Measurements from ENCODE around the gene MYH9. TPM values are rescaled to one million over a fixed set of nuclear protein-coding genes. Genes with fewer than 3 reads are reported as not detected.

The MYH9 gene
- total and polyA plus RNA-seq, 2 experiments from 2014 or later = 58.4 to 233 TPM

DNA sequence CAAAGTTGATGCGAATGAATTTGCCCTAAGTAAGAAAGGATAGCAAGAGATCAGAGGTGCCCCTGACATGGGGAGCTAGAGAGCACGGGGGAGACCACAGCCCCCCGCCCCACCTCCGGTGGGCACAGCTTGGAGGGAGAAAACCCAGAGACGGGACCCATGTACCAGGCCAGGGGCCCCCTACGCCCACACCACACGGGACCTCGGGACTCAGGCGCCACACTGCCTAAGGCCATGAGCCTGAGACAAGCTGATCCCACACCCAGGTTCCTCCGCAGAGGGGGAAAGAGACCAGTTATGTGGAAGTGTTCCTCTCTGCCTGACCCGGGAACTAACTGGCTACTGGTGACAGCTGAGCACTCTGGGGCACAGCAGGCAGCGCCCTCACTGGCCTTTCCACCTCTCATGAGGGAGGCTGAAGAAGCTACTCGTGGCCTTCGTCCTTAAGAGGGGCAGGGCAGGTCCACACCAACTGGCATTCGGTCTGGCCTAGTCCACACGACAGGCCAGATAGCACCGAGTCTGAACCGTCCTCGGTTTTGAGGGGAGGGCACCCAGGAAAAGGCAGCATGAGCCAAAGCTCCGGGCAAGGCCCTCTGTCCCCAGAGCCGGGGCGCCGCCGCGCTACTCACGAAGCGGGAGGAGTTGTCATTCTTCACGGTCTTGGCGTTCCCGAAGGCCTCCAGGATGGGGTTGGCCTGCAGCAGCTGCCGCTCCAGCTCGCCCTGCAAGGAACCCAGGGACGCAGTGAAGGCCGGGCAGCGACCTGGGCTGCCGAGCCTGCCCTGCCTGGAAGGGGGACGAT, 65.8 kb downstream of the MYH9 start (continued):
- TF ChIP-seq, protein P1, sequence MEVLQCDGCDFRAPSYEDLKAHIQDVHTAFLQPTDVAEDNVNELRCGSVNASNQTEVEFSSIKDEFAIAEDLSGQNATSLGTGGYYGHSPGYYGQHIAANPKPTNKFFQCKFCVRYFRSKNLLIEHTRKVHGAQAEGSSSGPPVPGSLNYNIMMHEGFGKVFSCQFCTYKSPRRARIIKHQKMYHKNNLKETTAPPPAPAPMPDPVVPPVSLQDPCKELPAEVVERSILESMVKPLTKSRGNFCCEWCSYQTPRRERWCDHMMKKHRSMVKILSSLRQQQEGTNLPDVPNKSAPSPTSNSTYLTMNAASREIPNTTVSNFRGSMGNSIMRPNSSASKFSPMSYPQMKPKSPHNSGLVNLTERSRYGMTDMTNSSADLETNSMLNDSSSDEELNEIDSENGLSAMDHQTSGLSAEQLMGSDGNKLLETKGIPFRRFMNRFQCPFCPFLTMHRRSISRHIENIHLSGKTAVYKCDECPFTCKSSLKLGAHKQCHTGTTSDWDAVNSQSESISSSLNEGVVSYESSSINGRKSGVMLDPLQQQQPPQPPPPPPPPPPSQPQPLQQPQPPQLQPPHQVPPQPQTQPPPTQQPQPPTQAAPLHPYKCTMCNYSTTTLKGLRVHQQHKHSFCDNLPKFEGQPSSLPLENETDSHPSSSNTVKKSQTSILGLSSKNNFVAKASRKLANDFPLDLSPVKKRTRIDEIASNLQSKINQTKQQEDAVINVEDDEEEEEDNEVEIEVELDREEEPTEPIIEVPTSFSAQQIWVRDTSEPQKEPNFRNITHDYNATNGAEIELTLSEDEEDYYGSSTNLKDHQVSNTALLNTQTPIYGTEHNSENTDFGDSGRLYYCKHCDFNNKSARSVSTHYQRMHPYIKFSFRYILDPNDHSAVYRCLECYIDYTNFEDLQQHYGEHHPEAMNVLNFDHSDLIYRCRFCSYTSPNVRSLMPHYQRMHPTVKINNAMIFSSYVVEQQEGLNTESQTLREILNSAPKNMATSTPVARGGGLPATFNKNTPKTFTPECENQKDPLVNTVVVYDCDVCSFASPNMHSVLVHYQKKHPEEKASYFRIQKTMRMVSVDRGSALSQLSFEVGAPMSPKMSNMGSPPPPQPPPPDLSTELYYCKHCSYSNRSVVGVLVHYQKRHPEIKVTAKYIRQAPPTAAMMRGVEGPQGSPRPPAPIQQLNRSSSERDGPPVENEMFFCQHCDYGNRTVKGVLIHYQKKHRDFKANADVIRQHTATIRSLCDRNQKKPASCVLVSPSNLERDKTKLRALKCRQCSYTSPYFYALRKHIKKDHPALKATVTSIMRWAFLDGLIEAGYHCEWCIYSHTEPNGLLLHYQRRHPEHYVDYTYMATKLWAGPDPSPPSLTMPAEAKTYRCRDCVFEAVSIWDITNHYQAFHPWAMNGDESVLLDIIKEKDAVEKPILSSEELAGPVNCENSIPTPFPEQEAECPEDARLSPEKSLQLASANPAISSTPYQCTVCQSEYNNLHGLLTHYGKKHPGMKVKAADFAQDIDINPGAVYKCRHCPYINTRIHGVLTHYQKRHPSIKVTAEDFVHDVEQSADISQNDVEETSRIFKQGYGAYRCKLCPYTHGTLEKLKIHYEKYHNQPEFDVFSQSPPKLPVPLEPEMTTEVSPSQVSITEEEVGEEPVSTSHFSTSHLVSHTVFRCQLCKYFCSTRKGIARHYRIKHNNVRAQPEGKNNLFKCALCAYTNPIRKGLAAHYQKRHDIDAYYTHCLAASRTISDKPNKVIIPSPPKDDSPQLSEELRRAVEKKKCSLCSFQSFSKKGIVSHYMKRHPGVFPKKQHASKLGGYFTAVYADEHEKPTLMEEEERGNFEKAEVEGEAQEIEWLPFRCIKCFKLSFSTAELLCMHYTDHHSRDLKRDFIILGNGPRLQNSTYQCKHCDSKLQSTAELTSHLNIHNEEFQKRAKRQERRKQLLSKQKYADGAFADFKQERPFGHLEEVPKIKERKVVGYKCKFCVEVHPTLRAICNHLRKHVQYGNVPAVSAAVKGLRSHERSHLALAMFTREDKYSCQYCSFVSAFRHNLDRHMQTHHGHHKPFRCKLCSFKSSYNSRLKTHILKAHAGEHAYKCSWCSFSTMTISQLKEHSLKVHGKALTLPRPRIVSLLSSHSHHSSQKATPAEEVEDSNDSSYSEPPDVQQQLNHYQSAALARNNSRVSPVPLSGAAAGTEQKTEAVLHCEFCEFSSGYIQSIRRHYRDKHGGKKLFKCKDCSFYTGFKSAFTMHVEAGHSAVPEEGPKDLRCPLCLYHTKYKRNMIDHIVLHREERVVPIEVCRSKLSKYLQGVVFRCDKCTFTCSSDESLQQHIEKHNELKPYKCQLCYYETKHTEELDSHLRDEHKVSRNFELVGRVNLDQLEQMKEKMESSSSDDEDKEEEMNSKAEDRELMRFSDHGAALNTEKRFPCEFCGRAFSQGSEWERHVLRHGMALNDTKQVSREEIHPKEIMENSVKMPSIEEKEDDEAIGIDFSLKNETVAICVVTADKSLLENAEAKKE (CRISPR knock-in tag; IDR thresholded peaks at IDR 0.05) = no peak
- TF ChIP-seq, protein P2, sequence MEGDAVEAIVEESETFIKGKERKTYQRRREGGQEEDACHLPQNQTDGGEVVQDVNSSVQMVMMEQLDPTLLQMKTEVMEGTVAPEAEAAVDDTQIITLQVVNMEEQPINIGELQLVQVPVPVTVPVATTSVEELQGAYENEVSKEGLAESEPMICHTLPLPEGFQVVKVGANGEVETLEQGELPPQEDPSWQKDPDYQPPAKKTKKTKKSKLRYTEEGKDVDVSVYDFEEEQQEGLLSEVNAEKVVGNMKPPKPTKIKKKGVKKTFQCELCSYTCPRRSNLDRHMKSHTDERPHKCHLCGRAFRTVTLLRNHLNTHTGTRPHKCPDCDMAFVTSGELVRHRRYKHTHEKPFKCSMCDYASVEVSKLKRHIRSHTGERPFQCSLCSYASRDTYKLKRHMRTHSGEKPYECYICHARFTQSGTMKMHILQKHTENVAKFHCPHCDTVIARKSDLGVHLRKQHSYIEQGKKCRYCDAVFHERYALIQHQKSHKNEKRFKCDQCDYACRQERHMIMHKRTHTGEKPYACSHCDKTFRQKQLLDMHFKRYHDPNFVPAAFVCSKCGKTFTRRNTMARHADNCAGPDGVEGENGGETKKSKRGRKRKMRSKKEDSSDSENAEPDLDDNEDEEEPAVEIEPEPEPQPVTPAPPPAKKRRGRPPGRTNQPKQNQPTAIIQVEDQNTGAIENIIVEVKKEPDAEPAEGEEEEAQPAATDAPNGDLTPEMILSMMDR (conservative IDR thresholded peaks at IDR 0.05; ENCODE audit: low read depth in 2 of 2) = no peak
- TF ChIP-seq, protein P3, sequence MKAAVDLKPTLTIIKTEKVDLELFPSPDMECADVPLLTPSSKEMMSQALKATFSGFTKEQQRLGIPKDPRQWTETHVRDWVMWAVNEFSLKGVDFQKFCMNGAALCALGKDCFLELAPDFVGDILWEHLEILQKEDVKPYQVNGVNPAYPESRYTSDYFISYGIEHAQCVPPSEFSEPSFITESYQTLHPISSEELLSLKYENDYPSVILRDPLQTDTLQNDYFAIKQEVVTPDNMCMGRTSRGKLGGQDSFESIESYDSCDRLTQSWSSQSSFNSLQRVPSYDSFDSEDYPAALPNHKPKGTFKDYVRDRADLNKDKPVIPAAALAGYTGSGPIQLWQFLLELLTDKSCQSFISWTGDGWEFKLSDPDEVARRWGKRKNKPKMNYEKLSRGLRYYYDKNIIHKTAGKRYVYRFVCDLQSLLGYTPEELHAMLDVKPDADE (IDR thresholded peaks at IDR 0.05) = no peak
- no peak for TF ChIP-seq ZNF114 (CRISPR knock-in tag; IDR thresholded peaks at IDR 0.05)
- no peak for TF ChIP-seq ZNF331 (CRISPR knock-in tag; IDR thresholded peaks at IDR 0.05; ENCODE audit: low read depth)
